ENCODE data around the gene ATG101.
"Not testable (repeated sequence)": the region's sequence is repeated elsewhere in the genome, so short reads cannot be mapped to it uniquely, and the experiment has no call there.

Gene ATG101

DNA sequence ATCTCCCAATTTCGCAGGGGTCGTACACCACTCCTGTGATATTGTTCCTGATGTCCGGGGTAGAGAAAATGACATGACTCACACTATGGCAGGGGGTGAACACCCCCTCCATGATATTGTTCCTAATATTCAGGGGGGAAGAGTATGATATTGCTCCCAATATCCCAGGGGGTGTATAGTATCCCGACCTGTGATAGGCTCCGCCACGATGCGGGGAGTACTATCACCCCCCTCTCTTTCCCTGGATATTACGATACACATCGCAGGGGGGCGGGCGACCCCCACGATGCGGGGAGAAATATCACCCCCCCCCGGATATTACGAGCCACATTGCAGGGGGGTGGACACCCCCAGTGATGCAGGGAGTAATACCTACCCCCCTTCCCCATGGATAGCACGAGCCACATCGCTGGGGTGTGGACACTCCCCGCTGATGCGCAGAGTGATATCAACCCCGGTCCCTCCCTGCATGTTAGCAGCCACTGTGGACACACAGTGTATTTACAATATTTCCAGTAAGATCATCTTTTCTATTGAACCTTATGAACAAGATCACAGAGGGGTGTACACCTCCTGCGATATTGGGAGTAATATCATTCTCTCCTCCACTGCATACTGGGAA, 27.4 kb downstream of the ATG101 start:
- no peak for DNase-seq (ENCODE audit: low read depth, low spot score)

DNA sequence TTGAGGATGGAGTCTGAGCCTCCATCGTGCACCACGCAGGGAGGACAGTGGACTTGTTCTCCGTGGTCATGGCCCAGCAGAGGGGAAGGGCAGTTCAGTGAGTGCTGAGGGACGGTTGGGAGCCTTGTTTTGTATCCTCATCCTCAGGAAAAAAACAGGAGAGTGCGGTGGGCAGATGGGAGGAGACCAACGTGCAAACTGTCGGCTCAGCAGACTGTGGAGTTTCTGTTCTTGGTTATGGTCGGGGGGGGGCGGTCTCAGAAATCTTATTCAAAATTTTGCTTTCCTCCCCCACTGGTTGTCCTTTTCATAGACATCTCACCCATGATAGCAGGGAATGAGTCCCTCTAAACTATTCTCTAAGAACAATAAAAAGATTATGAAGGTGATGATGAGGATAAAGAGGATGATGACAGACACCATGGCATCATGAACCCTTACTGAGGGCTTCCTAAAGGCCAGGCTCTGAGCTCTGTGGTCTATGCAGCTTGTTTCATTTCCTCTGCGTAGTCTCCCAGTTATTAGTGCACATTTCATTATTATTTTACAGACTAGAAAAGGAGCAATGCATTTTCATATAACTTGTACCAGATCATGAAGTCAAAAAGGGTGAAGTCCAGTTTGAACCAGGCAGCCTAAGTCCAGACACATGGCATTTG, 34.8 kb downstream of the ATG101 start:
- DNase-seq (ENCODE audit: low read depth, low spot score), result not testable (repeated sequence)

DNA sequence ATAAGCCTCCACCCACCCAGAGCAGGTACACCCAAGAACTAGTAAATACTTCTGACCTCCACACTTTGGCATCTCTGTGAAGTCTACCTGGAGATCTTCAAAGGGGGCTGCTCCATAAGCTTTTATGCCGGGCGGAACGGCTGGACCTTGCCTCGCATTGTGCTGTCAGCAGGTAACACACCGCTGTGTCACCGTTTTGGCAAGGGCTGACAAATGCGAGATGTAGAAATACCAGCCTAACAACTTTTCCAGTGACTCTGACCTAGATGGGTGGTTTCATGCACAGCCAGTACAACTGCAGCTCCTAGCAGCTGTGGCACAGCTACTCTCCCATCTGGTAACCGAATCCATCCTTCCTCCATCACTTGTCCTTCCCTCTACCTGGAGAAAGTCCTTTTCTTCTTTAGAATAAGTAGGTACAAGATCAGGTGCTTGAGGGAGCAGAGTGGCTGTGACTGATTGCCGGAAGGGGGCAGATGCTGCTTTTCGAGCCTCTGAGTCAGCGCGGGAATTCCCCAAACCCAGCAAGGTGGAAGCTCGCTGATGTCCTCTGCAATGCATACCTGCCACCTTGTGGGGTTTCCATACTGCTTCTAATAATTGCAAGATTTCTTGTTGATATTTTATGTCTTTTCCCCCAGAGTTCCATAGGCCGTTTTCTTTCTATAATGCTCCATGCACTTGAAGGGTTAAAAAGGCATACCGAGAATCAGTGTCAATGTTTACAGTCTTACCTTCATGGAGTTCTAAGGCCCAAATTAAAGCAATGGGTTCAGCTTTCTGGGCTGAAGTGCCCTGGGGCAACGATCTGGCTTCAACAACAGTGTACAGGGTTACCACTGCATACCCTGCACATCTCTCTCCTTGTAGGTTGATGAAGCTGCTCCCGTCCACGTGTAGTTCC, 46.7 kb downstream of the ATG101 start:
- DNase-seq (ENCODE audit: low read depth, low spot score), result peak; percentile 11

DNA sequence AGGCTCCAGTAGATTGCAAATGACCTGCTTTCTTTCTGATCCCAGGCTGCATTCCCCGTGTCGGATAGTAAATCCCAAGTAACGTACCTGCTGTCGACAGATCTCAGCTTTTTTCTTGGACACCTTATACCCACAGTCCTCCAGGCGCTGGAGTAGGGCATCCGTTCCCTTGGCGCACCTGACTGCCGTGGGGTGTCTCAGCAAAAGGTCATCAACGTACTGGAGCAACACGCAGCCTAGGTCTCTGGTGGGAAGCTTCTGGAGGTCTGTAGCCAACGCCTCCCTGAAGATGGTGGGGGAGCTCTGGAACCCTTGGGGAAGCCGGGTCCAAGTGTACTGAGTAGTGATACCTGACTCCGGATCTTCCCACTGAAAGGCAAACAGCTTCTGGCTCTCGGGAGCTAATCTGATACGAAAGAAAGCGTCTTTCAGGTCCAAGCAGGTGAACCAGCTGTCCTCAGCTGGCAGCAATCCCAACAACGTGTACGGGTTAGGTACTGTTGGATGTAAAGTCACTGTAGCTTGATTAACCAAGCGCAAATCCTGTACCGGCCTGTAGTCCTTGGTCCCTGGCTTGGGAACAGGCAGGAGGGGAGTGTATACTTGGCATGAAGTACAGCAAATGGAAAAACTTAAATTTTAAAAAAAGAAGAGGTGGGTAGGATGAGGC, 48.2 kb downstream of the ATG101 start:
- not testable (repeated sequence) for DNase-seq (ENCODE audit: low read depth, low spot score)

DNA sequence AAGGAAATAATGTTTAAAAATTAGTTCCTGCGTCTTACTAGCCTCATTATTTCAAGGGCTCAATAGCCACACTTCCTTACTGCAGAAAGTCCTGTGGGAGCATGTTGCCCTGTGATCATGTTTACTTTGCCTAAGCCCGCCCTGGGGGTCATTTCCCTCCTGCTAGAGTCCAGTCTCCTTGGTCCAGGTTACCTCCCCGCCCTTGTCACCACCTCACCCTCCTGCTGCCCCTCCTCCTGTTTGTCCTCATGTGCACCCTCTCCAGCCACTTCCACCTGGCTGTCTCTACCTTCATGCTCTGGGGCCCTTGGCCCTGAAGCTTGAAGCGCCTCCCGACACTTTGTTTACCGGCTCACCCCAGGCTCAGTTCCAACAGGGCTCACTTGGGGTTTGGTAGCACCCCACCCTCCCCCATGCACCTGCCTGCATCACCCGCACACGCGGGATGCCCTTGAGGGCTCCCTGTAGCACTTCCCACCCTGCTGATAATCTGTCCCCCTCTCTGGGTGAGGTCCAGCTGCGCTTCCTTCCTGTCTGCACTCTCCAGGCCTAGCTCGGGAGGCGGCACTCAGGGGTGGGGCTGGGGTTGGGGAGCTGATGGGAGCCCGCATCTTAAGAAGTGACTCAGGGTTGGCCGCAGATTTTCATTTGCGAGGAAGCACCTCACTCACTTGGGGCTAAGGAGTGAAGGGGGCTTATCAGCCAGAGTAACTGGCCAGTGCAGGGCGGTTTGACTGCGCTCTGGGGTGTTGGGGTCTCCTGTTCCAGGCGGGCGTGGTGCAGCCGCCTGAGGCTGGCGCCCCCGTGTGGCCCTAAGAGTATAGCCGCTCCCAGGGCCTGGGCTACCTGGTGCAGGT, 49.8 kb downstream of the ATG101 start:
- DNase-seq (ENCODE audit: low read depth, low spot score), result no peak

DNA sequence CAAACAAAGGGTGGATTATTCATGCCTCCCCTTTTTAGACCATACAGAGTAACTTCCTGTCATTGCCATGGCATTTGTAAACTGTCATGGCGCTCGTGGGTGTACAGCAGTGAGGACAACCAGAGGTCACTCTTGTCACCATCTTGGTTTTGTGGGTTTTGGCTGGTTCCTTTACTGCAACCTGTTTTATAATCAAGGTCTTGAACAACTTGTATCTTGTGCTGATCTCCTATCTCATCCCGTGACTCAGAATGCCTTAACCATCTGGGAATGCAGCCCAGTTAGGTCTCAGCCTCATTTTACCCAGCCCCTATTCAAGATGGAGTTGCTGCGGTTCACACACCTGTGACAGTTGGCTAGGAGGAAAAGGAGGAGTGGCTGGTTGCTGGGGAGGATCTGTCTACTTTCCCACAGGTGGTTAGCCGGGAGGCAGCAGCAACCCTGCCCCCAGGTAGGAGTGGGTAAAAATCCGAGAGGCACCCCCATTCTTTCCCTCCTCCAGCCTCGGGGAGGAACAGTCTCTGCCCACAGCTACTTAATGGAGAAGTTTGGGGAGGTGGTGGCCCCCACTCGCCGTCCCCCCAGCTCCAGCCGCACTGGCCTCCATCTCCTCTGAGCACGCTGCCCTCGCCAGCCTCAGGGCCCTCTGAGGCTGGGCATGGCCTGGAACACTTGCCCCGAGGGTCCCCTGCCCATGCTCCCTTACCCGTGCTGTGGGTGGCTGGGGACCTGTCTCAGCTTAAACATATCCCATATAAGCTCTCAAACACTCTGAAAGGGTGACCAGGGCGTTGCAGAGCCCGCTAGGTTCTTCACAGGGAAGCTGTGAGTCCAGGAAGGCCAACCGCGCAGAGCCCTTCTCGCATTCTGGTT, 51.4 kb downstream of the ATG101 start:
- no peak for DNase-seq (ENCODE audit: low read depth, low spot score)

DNA sequence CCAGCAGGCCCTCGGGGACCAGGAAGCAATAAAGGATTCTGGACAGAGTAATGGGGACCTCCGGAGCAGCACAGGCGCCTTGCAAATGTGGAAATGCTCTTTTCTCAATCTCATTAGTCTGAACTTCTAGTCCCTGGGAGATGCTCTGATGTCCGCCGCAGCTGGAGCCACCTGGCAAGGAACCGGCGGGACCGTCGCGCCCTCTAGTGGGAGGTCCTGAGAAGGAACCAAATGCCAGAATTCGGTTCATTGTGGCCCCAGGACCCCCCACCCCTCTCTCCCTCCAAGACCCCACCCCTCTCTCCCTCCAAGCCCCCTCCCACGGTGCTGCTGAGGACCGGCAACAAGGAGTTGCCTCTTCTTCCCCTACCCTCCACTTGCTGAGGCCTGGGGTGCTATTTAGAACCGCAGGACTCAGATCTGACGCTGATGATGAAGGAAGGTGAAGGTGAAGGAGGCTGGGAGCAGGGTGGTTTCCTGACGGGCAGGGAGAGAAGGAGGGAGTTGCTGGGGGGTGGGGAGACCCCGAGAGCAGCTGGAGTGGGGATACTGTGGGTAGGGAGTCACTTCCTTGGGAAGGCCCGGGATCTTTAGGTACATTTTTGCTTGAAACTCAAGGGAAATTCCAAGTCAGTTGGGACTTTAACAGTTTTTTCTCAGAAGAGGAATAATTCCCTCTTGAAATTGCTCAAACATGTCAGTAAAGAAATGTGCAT, 52.2 kb downstream of the ATG101 start:
- DNase-seq (ENCODE audit: low read depth, low spot score), result no peak

DNA sequence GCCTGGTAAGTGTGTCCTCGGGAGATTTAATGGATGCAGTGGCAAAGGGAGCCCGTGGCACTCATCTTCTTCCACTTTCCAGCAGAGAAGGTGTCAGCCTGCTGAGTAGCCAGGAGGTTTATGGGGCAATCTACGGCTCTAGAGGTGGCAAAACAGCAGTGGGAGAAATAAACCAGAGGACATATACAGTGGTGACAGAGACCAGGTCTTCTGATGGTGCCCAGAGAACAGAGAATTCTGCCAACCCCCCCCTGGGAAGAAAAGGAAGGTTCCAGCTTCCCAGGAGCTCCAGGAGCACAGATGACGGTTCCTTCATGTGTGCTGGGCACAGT, 52.7 kb downstream of the ATG101 start:
- DNase-seq (ENCODE audit: low read depth, low spot score), result no peak

DNA sequence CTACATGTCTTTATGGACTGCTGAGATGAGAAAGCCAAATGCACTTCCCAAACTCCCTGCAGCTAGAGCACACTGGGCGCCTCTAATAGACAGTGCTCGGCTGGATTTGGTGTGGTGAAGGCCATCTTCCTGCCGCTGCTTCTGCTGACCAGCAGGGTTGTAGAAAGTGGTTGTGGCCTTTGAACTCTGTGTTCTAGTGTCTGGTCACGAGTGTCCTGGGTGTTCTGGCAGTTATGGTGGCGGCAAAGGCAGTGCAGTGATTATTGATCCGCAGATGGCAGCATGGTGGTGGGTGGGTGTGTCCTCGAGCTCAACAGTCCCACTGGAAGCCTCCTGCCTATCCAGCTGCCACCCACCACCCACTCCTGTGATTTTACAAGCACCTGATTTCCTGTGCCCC, 53.1 kb downstream of the ATG101 start:
- DNase-seq (ENCODE audit: low read depth, low spot score), result no peak

DNA sequence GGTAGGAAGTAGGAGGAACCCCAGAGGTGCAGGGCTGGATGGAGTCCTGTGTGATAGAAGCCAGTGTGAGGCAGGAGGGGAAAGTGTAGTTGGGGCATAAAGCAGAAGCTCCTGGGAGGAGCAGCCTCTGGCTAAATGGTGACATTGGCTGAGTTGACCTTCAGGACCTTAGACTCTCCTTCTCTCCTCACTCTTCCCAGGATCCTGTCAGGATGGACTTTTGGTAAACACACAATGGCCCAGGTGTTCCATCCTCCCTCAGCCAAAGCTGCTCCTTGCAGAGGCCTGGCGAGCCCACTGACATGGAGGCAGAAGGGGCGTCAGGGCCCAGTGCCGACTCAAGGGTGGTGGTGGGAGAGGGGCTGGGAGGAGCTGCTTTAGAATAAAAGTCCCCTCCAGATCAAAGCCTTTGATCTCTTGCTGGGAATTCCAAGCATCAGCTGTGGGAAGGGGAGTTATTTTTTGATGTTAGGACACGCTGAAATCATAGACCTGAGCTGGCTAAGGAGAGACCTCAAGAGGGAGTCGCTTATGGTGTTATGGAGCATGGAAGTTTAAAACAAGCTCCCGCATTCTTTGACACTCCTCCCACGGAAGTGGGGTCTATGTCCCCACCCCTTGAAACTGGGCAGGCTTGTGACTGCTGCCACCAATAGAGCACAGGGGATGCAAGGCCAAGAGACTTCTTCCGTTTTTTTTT, 53.9 kb downstream of the ATG101 start:
- DNase-seq (ENCODE audit: low read depth, low spot score), result no peak

DNA sequence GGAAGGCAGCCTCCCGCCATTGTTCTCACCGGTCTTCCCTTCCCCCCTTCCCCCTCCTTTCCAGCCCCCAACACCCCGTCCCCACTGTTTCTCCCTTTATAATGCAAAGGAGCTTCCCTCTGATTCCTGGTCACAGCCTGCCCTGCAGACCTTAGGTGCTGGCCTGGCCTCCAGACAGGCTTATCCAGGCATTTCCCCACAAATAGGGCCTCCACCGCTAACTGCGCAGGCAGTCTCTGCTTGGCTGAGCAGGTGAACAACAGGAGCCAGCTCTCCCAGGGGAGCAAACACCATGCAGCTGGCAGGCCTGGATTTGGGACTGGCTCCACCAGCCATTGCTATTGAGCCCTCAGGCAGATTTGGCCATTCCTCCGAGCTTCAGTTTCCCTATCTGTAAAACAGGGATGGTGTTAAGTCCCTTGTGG, 55.7 kb downstream of the ATG101 start:
- no peak for DNase-seq (ENCODE audit: low read depth, low spot score)

DNA sequence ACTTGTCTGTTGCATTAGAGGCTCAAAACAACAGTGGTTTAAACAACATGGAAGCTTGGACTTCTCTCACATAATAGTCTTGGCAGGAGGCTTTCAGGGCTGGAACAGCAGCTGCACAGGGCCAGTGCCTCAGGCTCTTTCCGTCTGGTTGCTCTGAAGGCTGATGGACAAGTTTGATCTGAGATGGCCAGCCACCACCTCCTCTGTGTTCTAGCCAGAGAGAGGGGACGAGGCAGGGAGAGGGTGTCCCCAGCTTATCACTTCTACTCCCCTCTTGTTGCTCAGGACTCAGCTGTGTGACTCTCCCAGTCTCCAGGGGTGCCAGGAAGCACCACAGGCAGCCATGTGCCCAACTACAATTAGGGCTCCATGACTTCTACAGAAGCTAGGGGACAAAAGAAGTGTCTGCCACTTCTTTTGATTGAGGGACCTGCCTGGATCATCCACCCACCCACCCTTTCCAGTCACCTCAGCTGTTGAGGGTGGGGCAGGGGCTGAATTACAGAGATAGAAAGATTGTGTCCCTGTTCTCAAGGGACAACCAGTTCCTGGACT, 56.3 kb downstream of the ATG101 start:
- DNase-seq (ENCODE audit: low read depth, low spot score), result no peak

Data from activated naive CD8-positive, alpha-beta T cell treated with anti-CD3 and anti-CD28 coated beads, Interleukin-2, amount 50 U/mL, for 16 hours (primary cell).